ENCODE measurements around the gene MPIG6B. TPM values are rescaled to one million over a fixed set of nuclear protein-coding genes. Genes with fewer than 3 reads are reported as not detected.
A peak's percentile ranks its signal among the peaks of the same experiment; 100 is the strongest.

MPIG6B gene
- total RNA-seq, 1 experiment from 2014 or later: not detected

DNA sequence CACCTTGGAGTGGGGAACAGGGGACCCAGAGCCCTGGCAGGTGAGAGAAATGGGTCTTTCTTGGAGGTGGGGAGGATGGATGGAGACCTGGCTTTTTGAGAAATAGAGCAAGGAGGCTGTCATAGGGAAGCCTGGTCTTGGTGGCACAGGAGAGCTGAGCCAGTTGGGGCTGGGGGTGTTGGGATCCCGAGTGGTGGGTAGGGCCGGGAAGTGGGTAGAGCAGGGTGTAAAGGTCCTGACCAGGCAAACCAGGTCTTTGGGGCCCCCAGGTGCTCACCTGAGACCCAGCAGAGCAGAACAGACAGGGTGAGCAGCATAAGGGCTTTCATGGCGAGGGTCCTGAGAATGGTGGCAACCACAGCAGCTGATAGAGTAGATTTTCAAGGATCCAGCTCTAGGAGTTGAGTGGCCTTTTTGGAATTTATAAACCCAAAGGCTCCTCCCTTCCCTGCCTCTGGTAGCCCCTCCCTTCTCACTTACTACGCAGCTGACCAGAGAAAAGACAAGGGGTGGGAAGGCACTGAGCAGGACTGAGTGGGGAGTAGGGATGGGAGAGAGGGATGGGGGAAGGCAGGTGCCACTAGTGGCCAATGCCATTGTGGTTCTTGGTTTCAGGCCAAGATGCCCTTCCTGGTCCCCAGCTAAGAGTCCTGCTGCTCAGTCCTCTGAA, 1.7 kb upstream of the MPIG6B start, which contains the start of gene LY6G6C:
LY6G6C (minus strand) TSS at position 396 of the 670 bp plus-strand sequence; CDS start at position 329, 67 bp downstream.
- DNase-seq (ENCODE audit: low read depth): no peak

- DNase-seq (ENCODE audit: low read depth): no peak
Measured at GRCh38 chr6:31722173-31722572, 1.0 kb upstream of the MPIG6B start.

GRCh38 chr6:31723980-31724691, 963 bp downstream of the MPIG6B start:
- DNase-seq (ENCODE audit: low read depth): no peak

- no peak for DNase-seq (ENCODE audit: low read depth)
Measured at GRCh38 chr6:31725502-31726350, 2.6 kb downstream of the MPIG6B start.

DNA sequence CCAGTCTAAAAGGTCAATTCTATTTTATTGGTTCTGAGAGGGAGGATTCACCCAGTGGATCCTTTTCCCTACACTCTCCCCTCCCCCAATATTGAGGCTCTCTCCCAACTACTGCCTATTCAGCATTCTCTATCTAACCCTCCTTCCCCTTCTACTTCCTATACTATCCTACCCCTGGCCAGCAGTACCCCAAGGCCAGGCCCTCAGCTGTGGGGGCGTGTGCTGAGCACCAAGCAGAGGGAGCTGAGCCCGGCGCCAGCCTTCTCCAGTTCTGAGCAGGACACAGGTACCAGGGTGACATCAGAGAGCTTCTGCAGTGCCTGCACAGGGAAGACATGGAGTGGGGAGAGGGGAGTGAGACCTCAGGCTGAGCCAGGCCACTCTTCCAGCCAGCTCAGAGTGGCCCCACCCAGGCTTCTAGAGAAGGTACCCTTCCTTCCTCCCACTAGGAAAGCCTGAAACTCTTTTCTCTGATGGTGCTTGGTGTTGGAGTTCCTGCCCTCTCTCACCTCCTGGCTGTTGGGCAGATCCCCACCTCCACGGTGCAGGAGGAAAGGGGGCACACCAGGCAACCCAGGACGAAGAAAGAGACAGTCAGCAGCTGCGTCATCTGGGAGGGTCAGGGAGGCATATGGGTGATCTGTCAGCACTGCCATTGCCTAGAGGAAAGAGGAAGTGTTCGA, 4.0 kb downstream of the MPIG6B start:
- DNase-seq (ENCODE audit: low read depth): no peak

DNA sequence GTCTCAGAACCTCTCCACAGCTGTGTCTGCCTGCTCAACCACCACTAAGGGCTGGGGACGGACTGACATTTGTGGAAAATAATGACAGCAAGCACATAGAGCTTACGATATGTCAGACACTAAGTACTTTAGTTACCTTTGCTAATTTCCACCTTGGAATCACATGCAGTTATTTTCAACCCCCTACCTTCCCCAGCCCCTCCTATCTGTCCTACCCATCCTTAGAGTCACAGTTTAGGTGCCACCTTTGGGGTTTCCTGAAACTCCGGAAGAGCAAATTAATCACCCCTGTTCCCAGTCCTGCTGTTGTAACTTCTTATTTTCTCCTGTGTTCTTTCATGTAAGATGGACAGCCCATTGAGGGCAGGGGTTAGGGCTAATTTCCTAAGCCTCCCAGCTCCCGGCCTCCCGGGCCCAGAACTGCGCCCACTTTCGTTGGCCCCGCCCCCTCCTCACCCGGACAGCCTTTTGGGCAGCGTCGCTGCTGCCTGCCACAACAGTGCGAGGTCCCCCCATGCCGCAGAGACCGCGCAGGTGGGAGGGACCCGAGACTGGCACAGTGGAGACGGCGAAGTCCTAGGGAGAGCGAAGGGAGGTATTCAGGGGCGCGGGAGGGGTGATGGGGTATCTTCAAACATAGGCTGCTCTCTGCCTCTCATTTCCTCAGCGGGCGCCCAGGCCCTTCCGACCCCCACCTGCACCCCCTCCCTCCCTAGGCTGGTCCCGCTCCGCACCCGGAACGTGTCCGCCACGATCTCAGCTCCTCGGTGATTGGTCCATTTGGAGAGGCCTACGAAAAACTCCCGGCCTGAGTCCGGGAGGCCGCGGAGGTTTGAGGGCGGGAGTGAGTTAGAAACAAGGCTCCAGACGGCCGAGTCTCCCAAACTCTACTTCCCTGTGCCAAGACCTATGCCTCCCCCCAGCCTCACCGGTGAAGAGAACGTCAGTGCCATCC, 4.8 kb downstream of the MPIG6B start:
- no peak for DNase-seq (ENCODE audit: low read depth)

- DNase-seq (ENCODE audit: low read depth): no peak
Measured at GRCh38 chr6:31728767-31729514, 5.8 kb downstream of the MPIG6B start, which contains the start of gene DDAH2. Gene DDAH2 (minus strand): TSS chr6:31729299. CDS start chr6:31729161, 138 bp downstream.

GRCh38 chr6:31729515-31729978, 6.4 kb downstream of the MPIG6B start:
- peak; percentile 92 for DNase-seq (ENCODE audit: low read depth)

DNA sequence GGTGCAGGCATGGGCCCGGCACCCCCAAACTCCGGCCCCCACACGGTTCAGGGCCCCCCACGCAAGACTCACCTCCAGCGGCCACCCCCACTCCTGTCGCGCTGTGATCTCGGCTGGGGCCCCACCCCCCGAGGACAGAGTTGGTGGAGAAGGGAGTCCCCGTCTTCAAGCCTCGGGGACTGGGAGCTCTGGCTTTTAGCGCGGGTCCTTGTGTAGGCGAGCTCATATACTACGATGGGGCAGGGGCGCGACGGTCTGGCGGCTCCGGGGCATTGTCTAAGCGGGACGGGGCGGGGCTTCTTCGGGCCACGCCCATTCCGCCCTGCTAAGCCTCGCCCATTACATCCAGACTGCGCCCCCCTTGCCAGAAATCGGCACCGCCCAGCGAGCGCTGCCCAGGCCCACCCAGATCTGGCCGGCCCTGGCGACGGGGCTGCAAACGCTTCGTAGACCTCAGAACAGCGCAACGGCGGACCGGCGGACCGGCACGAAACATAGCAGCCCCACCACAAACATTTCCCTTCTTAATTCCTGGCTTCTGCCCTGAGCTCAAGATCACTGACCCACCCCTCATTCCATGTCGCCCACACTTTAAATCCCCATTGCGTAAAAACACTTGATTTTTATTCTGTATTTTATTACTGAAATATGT, 6.9 kb downstream of the MPIG6B start:
- peak; percentile 89 for DNase-seq (ENCODE audit: low read depth)

- peak; percentile 35 for DNase-seq (ENCODE audit: low read depth)
Measured at GRCh38 chr6:31730631-31731086, 7.5 kb downstream of the MPIG6B start.

DNA sequence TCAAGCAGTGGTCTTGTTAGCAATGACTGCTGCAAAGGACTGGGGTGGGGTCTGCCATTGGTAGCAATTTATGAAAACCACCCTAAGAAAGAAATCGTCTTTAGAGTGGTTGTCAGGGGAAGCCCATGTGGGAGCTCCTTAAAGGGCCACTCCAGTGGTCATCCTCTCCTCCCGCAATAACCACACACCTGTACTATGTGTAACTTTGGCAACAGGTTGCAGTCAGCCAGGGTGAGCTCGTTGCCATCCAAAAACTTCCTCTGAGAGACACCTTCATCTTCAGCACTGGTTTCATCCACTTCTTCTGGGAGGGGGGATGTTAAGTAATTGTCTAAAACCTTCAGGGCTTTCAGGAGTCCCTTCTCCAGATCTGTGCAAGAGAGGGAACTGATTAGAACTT, 8.9 kb downstream of the MPIG6B start:
- no peak for DNase-seq (ENCODE audit: low read depth)

- no peak for DNase-seq (ENCODE audit: low read depth)
Measured at GRCh38 chr6:31733734-31734133, 10.6 kb downstream of the MPIG6B start.

DNA sequence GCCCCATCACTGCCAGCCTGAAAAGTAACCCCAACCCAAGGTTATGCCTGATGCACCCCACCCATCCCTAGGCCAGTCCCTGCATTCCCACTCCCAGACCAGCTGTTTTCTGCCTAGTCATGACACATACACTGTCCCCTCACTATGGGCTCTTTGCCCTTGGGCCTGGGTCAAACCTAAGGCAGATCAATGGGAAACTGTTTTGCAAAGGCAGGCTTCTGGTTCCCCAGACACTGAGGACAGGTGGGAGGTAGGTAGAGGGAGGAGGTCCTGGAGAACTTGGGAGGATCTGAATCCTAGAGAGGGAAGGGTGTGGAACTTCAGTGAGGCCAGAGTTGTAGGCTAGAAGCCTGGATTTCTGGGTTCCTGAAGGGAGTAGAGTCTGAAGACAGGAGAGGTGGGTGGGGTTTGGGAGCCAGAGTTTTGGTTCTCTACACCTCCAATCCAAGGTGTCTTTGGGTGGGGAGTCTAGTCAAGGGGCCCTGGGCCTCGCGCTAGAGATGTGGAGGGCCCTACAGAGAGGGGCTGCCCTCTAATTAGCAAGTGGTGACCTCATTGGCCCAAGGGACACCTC, 11.2 kb downstream of the MPIG6B start:
- DNase-seq (ENCODE audit: low read depth): no peak

GRCh38 chr6:31734821-31735406, 11.7 kb downstream of the MPIG6B start:
- DNase-seq (ENCODE audit: low read depth): peak; percentile 93

GRCh38 chr6:31736021-31736767, 13.0 kb downstream of the MPIG6B start, which contains the start of gene CLIC1:
Gene CLIC1 (minus strand): TSS chr6:31736530. CDS start chr6:31736300, 230 bp downstream.
- DNase-seq (ENCODE audit: low read depth): peak; percentile 96

DNA sequence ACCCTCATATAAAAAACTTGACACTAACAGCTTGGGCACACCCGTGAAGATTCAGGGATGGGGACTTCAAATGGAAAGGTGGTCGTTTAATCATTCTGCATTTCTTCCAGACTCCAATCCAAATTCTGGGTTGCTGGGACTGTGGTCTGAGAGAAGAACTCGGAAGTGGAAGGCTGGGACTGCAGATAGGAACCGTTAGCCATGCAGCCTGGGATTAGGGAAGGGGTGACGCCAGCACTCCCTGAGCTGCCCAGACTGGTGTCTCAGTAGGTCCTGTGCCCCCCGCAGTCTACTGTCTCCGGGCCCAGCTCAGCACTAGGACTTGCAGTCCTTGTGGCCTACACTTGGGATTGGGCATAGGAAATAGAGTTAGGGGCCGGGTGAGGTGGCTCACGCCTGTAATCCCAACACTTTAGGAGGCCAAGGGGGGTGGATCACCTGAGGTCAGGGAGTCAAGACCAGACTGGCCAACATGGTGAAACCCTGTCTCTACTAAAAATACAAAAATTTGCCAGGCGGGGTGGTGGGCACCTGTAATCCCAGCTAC, 13.7 kb downstream of the MPIG6B start:
- DNase-seq (ENCODE audit: low read depth): no peak
